Smooth muscle cell (in vitro differentiated cells): ENCODE measurements around the gene SMIM32. TPM values are rescaled to one million over a fixed set of nuclear protein-coding genes. Genes with fewer than 3 reads are reported as not detected.
A peak's percentile ranks its signal among the peaks of the same experiment; 100 is the strongest.

Experiments
- DNase-seq: peaks from one replicate; lab custom pipeline; 2025; ENCODE audit not compliant: unreplicated experiment; lab: John Stamatoyannopoulos, UW
- H2AFZ ChIP-seq: fragments of 200-600 bp; sonication (generic); 2 replicates; pipeline ENCODE4 v1.6.0; 2016; ENCODE audit warnings: antibody characterized with exemption, low read depth, mild to moderate bottlenecking
- H3F3A ChIP-seq: fragments of 200-600 bp; sonication (generic); 2 replicates; pipeline ENCODE4 v1.6.0; 2017; ENCODE audit warnings: antibody characterized with exemption, low read depth
- H3K27ac ChIP-seq: fragments of 200-600 bp; sonication (generic); 2 replicates; pipeline ENCODE4 v1.5.1; 2016; ENCODE audit warnings: low read depth, mild to moderate bottlenecking
- H3K27me3 ChIP-seq: fragments of 200-600 bp; sonication (generic); 2 replicates; pipeline ENCODE4 v1.6.1; 2016; ENCODE audit warnings: low read depth, mild to moderate bottlenecking
- H3K36me3 ChIP-seq: fragments of 200-600 bp; sonication (generic); 2 replicates; pipeline ENCODE4 v1.5.1; 2016; ENCODE audit warnings: low read depth
- H3K4me1 ChIP-seq: fragments of 200-600 bp; sonication (generic); 2 replicates; pipeline ENCODE4 v1.5.1; 2016; ENCODE audit warnings: low read depth
- H3K4me2 ChIP-seq: fragments of 200-600 bp; sonication (generic); 2 replicates; pipeline ENCODE4 v1.6.0; 2016; ENCODE audit warnings: mild to moderate bottlenecking
- H3K4me3 ChIP-seq: fragments of 200-600 bp; sonication (generic); 2 replicates; pipeline ENCODE4 v1.5.1; 2016; ENCODE audit warnings: mild to moderate bottlenecking
- H3K79me2 ChIP-seq: fragments of 200-600 bp; sonication (generic); 2 replicates; pipeline ENCODE4 v1.6.0; 2016; ENCODE audit warnings: low read depth, mild to moderate bottlenecking
- H3K9ac ChIP-seq: fragments of 200-600 bp; sonication (generic); 2 replicates; pipeline ENCODE4 v1.6.0; 2016; ENCODE audit warnings: low read depth
- H3K9me3 ChIP-seq: fragments of 200-600 bp; sonication (generic); replicated peaks from 2 replicates; pipeline ENCODE4 v1.5.1; 2016; ENCODE audit warnings: low read depth
- H4K20me1 ChIP-seq: fragments of 200-600 bp; sonication (generic); 2 replicates; pipeline ENCODE4 v1.6.0; 2016; ENCODE audit warnings: low read depth
- WGBS: methylation state at CpG from one replicate; pipeline ENCODE4 v1.1.7; 2016; ENCODE audit warnings: low lambda C conversion rate; 5-methylcytosine and 5-hydroxymethylcytosine counted together
- polyA plus RNA-seq: library from polyadenylated mRNA; unstranded; fragments of >200 nt; fragmentation: Nextera tagmentation; extraction: Ambion mirVana; gene quantifications from 2 replicates; pipeline ENCODE4 v1.2.1, GENCODE V29; 2016
- total RNA-seq: library from RNA; depleted of rRNA; stranded (reverse); fragments of >200 nt; gene quantifications from 2 replicates; pipeline ENCODE4 v1.2.3, GENCODE V29; 2014
- TF ChIP-seq, protein P1 (sequence below): fragments of 200-600 bp; sonication (generic); IDR thresholded peaks from 2 replicates; pipeline ENCODE4 v1.5.1; 2017; ENCODE audit warnings: borderline replicate concordance, mild to moderate bottlenecking, antibody characterized with exemption; ENCODE audit not compliant: insufficient read depth, poor library complexity, severe bottlenecking

SMIM32 gene
- total and polyA plus RNA-seq, 2 experiments from 2014 or later = 1.5 to 2.2 TPM

- no peaks in the 10 kb centered on the region for H3K36me3 ChIP-seq
- H3K4me1 ChIP-seq = peaks cover 18% of the 10 kb centered on the region
- no peak overlapping the region for H3K4me3 ChIP-seq
- no peaks in the 10 kb centered on the region for H4K20me1 ChIP-seq
- no peak for DNase-seq
- H3K9ac ChIP-seq = no peak overlapping the region
- H3K79me2 ChIP-seq = no peaks in the 10 kb centered on the region
- TF ChIP-seq, protein P1, sequence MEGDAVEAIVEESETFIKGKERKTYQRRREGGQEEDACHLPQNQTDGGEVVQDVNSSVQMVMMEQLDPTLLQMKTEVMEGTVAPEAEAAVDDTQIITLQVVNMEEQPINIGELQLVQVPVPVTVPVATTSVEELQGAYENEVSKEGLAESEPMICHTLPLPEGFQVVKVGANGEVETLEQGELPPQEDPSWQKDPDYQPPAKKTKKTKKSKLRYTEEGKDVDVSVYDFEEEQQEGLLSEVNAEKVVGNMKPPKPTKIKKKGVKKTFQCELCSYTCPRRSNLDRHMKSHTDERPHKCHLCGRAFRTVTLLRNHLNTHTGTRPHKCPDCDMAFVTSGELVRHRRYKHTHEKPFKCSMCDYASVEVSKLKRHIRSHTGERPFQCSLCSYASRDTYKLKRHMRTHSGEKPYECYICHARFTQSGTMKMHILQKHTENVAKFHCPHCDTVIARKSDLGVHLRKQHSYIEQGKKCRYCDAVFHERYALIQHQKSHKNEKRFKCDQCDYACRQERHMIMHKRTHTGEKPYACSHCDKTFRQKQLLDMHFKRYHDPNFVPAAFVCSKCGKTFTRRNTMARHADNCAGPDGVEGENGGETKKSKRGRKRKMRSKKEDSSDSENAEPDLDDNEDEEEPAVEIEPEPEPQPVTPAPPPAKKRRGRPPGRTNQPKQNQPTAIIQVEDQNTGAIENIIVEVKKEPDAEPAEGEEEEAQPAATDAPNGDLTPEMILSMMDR = no peak
- H3K27ac ChIP-seq = no peak overlapping the region
- no peak overlapping the region for H2AFZ ChIP-seq
- peak overlapping the region; percentile 19 for H3K4me2 ChIP-seq
- no peaks in the 10 kb centered on the region for H3F3A ChIP-seq
- H3K9me3 ChIP-seq = no peaks in the 10 kb centered on the region
- WGBS = 17% methylated on average over 13 of the region's 13 CpGs
- H3K27me3 ChIP-seq = no peaks in the 10 kb centered on the region
Measured at GRCh38 chr5:136202469-136203205, 9.7 kb upstream of the SMIM32 start.

- H2AFZ ChIP-seq = no peak overlapping the region
- no peak overlapping the region for H3K4me3 ChIP-seq
- DNase-seq = no peak
- H3K9ac ChIP-seq = no peak overlapping the region
- peak overlapping the region; percentile 19 for H3K4me2 ChIP-seq
- TF ChIP-seq, protein P1 = no peak
- H3K79me2 ChIP-seq = no peaks in the 10 kb centered on the region
- H4K20me1 ChIP-seq = no peaks in the 10 kb centered on the region
- H3F3A ChIP-seq = no peaks in the 10 kb centered on the region
- H3K27me3 ChIP-seq = no peaks in the 10 kb centered on the region
- WGBS = 50% methylated on average over 4 of the region's 4 CpGs
- peaks cover 18% of the 10 kb centered on the region for H3K4me1 ChIP-seq
- H3K9me3 ChIP-seq = no peaks in the 10 kb centered on the region
- no peak overlapping the region for H3K27ac ChIP-seq
- H3K36me3 ChIP-seq = no peaks in the 10 kb centered on the region
Measured at GRCh38 chr5:136201870-136202269, 8.9 kb upstream of the SMIM32 start.

DNA sequence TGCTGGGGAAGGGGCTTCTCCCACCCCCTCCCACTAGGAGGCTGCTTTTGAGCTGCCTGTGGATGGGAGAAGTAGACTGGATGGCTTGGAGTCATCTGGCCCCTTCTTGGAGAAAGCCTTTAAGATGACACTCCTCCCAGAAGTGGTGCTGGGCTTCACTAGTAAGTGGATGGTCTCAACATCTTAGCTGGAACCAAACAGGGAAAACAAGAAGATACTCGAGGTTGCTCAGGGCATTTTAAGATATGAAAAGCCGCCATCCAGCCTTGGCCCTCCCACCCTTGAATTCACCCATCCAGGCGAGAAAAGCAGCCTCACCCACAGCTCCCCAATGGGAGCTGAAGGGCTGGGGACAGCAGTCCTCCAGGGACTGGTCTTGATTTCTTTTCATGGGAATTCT is 7.8 kb upstream of the SMIM32 start:
- H3K9ac ChIP-seq = no peak overlapping the region
- H3K27me3 ChIP-seq = no peaks in the 10 kb centered on the region
- H2AFZ ChIP-seq = no peak overlapping the region
- no peaks in the 10 kb centered on the region for H3K79me2 ChIP-seq
- TF ChIP-seq, protein P1 = no peak
- H4K20me1 ChIP-seq = no peaks in the 10 kb centered on the region
- H3K9me3 ChIP-seq = no peaks in the 10 kb centered on the region
- no peak for DNase-seq
- 92% methylated on average over 3 of the region's 3 CpGs for WGBS
- H3K27ac ChIP-seq = no peak overlapping the region
- no peak overlapping the region for H3K4me2 ChIP-seq
- no peak overlapping the region for H3K4me3 ChIP-seq
- no peaks in the 10 kb centered on the region for H3F3A ChIP-seq
- peaks cover 21% of the 10 kb centered on the region for H3K4me1 ChIP-seq
- H3K36me3 ChIP-seq = no peaks in the 10 kb centered on the region

GRCh38 chr5:136200130-136200529 is 7.2 kb upstream of the SMIM32 start:
- H3F3A ChIP-seq = no peaks in the 10 kb centered on the region
- no peaks in the 10 kb centered on the region for H3K79me2 ChIP-seq
- H4K20me1 ChIP-seq = no peaks in the 10 kb centered on the region
- TF ChIP-seq, protein P1 = no peak
- H3K36me3 ChIP-seq = no peaks in the 10 kb centered on the region
- no peak overlapping the region for H2AFZ ChIP-seq
- no peaks in the 10 kb centered on the region for H3K27me3 ChIP-seq
- no peak overlapping the region for H3K4me3 ChIP-seq
- H3K27ac ChIP-seq = no peak overlapping the region
- 82% methylated on average over 4 of the region's 4 CpGs for WGBS
- DNase-seq = no peak
- no peak overlapping the region for H3K9ac ChIP-seq
- H3K4me1 ChIP-seq = peaks cover 21% of the 10 kb centered on the region
- no peaks in the 10 kb centered on the region for H3K9me3 ChIP-seq
- no peak overlapping the region for H3K4me2 ChIP-seq
